Sigmoid colon (tissue), 7 donors: ENCODE data around the gene PLA1A. TPM values are rescaled to one million over a fixed set of nuclear protein-coding genes. Genes with fewer than 3 reads are reported as not detected.
"Not testable (repeated sequence)": the region's sequence is repeated elsewhere in the genome, so short reads cannot be mapped to it uniquely, and the experiment has no call there.

Source experiments
- DNase-seq: peaks from one replicate; pipeline ENCODE4 v3.0.0-alpha.2; 2019
- H3K27ac ChIP-seq, 4 donors: fragments of 200-600 bp; sonication (generic); one replicate each; pipeline ENCODE4 v1.5.1; 2016 to 2019; ENCODE audit warnings: mild to moderate bottlenecking in 1 of 4
- H3K27me3 ChIP-seq, 3 donors: fragments of 200-600 bp; sonication (generic); one replicate each; pipeline ENCODE4 v1.5.1; 2019; ENCODE audit warnings: mild to moderate bottlenecking in 1 of 3
- H3K36me3 ChIP-seq, 4 donors: fragments of 200-600 bp; sonication (generic); one replicate each; pipeline ENCODE4 v1.5.1; 2016 to 2019
- H3K4me1 ChIP-seq, 4 donors: fragments of 200-600 bp; sonication (generic); one replicate each; pipeline ENCODE4 v1.5.1; 2017 to 2019
- H3K4me3 ChIP-seq, 4 donors: fragments of 200-600 bp; sonication (generic); one replicate each; pipeline ENCODE4 v1.5.1; 2017 to 2019; ENCODE audit warnings: mild to moderate bottlenecking in 2 of 4, moderate library complexity in 1 of 4
- H3K9me3 ChIP-seq, 4 donors: fragments of 200-600 bp in 3 of 4; sonication (generic) in 3 of 4; one replicate each; pipeline versions ENCODE4 v1.5.1 to v1.6.1; 2013 to 2019
- EP300 ChIP-seq, 4 donors: sonication (generic); formaldehyde crosslinking; IDR thresholded peaks; one replicate each; pipeline ENCODE4 v1.6.1; 2017; ENCODE audit warnings: antibody characterized with exemption in 4 of 4
- POLR2A ChIP-seq, 2 donors: fragments of 450-650 bp; IDR thresholded peaks; one replicate each; pipeline ENCODE4 v1.6.1; 2016; ENCODE audit warnings: antibody characterized with exemption in 2 of 2, mild to moderate bottlenecking in 2 of 2, moderate library complexity in 2 of 2
- POLR2AphosphoS5 ChIP-seq, 4 donors: sonication (generic); formaldehyde crosslinking; IDR thresholded peaks; one replicate each; pipeline ENCODE4 v1.6.1; 2017; ENCODE audit warnings: antibody characterized with exemption in 4 of 4
- WGBS, 2 donors: extraction: QIAGEN DNeasy Blood & Tissue Kit; methylation state at CpG; one replicate each; pipeline ENCODE4 v1.1.7; 2013; 5-methylcytosine and 5-hydroxymethylcytosine counted together
- intact Hi-C: fragments of 100-400 bp; cut with DNase I; formaldehyde crosslinking; loops from one replicate; pipeline ENCODE4 v1.15.1; 2023
- polyA plus RNA-seq, 3 donors: library from polyadenylated mRNA; stranded (reverse); fragments of 200-250 nt; gene quantifications; one replicate each; pipeline ENCODE4 v1.2.3, GENCODE V29; 2013
- total RNA-seq, 4 donors: library from RNA; depleted of rRNA; stranded (reverse); fragments of >200 nt; gene quantifications; one replicate each; pipeline ENCODE4 v1.1.0, GENCODE V29; 2016
- TF ChIP-seq, protein P1 (sequence below), 4 experiments: fragments of 450-650 bp in 3 of 4; fragments of 200-600 bp in 1 of 4; IDR thresholded peaks; one replicate each; pipeline ENCODE4 v1.5.1; 2016 to 2019; ENCODE audit warnings: antibody characterized with exemption in 4 of 4, mild to moderate bottlenecking in 3 of 4, moderate library complexity in 2 of 4
- donor health status: healthy with polysubstance abuse.
- donor health status: Bipolar disorder and iron deficiency.
- donor health status: healthy.

Gene PLA1A
- total and polyA plus RNA-seq, 7 donors = 0.69 to 4.6 (median 2.1) TPM; not detected in 1

DNA sequence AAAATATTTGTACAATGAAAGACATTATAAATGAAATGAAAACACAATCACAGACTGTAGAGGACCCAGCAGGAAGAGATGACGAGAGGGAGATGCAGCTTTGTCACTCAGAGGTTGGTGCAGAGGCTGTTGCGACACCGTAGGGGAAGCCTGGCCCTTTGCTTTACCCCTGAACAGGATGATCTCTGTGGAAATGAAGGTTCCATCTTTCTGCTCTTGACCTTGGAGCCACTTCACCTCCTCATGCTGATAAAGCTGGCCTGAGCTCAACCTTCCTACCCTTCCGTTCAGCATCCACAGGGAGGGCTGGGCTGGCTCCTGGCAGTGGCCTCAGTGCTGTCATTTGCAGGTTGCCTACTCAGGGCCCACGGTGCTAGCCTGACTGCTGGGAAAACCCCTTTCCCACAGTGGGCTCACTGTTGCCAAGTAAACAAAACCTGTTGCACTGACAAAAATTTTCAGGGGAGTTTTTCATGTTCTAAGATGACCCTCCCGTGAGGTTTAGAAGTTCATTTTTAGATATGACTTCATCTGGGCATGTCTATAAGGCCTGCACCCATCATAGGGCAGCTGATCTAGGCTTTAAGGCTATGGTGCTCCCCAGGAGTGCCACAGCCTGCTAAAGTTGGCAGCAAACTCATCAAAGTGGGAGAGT, 35.3 kb upstream of the PLA1A start:
- Histone ChIP-seq H3K27ac (no peak overlapping the region), H3K9me3 (no peaks in the 10 kb centered on the region), H3K4me1 (no peaks in the 10 kb centered on the region), H3K4me3 (no peak overlapping the region), H3K36me3 (no peaks in the 10 kb centered on the region), H3K27me3 (no peaks in the 10 kb centered on the region)
- WGBS, 2 donors = 57 to 67% methylated on average over 6 of the region's 6 CpGs
- intact Hi-C loops = no loop called here
- no peak for DNase-seq
- TF ChIP-seq POLR2A (IDR thresholded peaks at IDR 0.05) = no peak
- no peak for TF ChIP-seq EP300 (IDR thresholded peaks at IDR 0.05)
- TF ChIP-seq POLR2AphosphoS5 (IDR thresholded peaks at IDR 0.05) = no peak
- TF ChIP-seq, protein P1, sequence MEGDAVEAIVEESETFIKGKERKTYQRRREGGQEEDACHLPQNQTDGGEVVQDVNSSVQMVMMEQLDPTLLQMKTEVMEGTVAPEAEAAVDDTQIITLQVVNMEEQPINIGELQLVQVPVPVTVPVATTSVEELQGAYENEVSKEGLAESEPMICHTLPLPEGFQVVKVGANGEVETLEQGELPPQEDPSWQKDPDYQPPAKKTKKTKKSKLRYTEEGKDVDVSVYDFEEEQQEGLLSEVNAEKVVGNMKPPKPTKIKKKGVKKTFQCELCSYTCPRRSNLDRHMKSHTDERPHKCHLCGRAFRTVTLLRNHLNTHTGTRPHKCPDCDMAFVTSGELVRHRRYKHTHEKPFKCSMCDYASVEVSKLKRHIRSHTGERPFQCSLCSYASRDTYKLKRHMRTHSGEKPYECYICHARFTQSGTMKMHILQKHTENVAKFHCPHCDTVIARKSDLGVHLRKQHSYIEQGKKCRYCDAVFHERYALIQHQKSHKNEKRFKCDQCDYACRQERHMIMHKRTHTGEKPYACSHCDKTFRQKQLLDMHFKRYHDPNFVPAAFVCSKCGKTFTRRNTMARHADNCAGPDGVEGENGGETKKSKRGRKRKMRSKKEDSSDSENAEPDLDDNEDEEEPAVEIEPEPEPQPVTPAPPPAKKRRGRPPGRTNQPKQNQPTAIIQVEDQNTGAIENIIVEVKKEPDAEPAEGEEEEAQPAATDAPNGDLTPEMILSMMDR (IDR thresholded peaks at IDR 0.05) = no peak

DNA sequence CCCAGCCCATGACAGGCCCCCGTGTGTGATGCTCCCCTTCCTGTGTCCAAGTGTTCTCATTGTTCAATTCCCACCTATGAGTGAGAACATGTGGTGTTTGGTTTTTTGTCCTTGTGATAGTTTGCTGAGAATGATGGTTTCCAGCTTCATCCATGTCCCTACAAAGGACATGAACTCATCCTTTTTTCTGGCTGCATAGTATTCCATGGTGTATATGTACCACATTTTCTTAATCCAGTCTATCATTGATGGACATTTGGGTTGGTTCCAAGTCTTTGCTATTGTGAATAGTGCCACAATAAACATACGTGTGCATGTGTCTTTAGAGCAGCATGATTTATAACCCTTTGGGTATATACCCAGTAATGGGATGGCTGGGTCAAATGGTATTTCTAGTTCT, 34.4 kb upstream of the PLA1A start:
- intact Hi-C loops, DNase-seq, H3K36me3 ChIP-seq, H3K9me3 ChIP-seq, H3K4me3 ChIP-seq, H3K27ac ChIP-seq, H3K27me3 ChIP-seq, H3K4me1 ChIP-seq: not testable (repeated sequence)
- 85 to 89% methylated on average over 2 of the region's 2 CpGs for WGBS, 2 donors

DNA sequence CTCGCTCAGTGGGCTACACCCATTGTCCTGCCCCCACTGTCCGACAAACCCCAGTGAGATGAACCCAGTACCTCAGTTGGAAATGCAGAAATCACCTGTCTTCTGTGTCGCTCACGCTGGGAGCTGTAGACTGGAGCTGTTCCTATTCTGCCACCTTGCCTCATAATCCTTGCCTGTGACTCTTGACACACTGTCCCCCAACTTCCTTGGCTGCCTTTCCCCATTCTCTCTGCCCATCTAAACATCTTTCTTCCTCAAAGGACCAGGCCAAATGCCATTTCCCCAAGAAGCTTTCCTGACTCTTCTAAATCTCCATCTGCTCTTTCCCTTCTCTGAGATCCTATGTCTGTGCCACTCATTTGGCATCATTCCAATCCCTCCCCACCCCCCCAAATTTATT, 28.5 kb upstream of the PLA1A start:
- TF ChIP-seq EP300 (IDR thresholded peaks at IDR 0.05) (no peak), POLR2A (IDR thresholded peaks at IDR 0.05) (no peak), POLR2AphosphoS5 (IDR thresholded peaks at IDR 0.05) (no peak)
- TF ChIP-seq, protein P1 (IDR thresholded peaks at IDR 0.05) = no peak
- intact Hi-C loops = no loop called here
- 78 to 87% methylated on average over 4 of the region's 4 CpGs for WGBS, 2 donors
- Histone ChIP-seq H3K4me1 (no peaks in the 10 kb centered on the region), H3K4me3 (no peak overlapping the region), H3K9me3 (no peaks in the 10 kb centered on the region), H3K27ac (no peak overlapping the region), H3K36me3 (no peaks in the 10 kb centered on the region), H3K27me3 (no peaks in the 10 kb centered on the region)
- no peak for DNase-seq

DNA sequence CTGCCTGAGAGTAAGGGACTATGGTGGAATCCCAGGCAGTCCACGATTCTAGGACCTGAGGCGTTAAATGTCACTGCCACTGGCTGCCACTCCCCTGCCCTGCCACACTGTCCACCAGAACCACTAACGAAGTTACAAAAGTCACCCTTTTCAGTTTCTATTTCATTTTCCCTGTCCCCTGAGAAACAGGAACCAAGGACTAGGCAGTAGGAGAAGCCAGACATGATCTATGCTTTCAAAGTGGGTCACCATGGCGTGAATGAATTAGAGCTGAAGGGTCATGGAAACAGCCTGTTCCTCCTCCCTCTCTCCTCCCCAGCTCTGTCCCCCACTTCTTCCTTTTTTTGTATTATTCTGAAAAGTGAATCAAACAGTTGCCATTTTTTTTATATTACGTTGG, 27.5 kb upstream of the PLA1A start:
- TF ChIP-seq POLR2AphosphoS5 (IDR thresholded peaks at IDR 0.05) (no peak), POLR2A (IDR thresholded peaks at IDR 0.05) (no peak)
- intact Hi-C loops = no loop called here
- no peak for DNase-seq
- no peaks in the 10 kb centered on the region for H3K36me3 ChIP-seq
- H3K27me3 ChIP-seq = no peaks in the 10 kb centered on the region
- H3K9me3 ChIP-seq = no peaks in the 10 kb centered on the region
- H3K4me1 ChIP-seq = no peaks in the 10 kb centered on the region
- 72 to 74% methylated on average over 5 of the region's 5 CpGs for WGBS, 2 donors
- no peak overlapping the region for H3K4me3 ChIP-seq
- H3K27ac ChIP-seq = peak overlapping the region in 1 of 4 donors; percentile 20

DNA sequence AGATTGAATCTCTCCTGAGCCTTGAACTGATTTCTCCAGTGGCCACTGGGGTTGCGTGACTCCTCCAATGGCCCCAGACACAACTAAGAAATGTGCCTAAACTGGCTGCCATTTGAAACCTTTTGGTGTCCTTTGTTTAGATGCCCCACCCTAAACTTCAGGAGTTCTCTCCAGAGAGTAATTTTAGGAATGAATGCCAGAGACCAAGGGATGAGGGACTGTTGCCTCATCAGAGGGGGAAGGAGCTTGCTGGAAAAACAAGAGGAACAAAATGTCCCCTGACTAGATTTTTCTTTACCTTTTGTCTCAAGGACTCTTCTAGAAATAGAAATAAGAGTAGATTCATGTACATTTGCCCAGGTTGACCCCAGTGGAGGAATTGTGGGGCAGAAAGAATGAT, 26.5 kb upstream of the PLA1A start:
- TF ChIP-seq, protein P1 (IDR thresholded peaks at IDR 0.05) = no peak
- TF ChIP-seq POLR2AphosphoS5 (IDR thresholded peaks at IDR 0.05) (no peak), POLR2A (IDR thresholded peaks at IDR 0.05) (no peak), EP300 (IDR thresholded peaks at IDR 0.05) (no peak)
- no peak overlapping the region for H3K4me3 ChIP-seq
- WGBS, 2 donors = 98 to 100% methylated on average over 1 of the region's 1 CpG
- peak overlapping the region in 1 of 4 donors; percentile 4 for H3K27ac ChIP-seq
- H3K4me1 ChIP-seq = no peaks in the 10 kb centered on the region
- no peaks in the 10 kb centered on the region for H3K9me3 ChIP-seq
- intact Hi-C loops = no loop called here
- H3K36me3 ChIP-seq = no peaks in the 10 kb centered on the region
- H3K27me3 ChIP-seq = no peaks in the 10 kb centered on the region
- DNase-seq = no peak

DNA sequence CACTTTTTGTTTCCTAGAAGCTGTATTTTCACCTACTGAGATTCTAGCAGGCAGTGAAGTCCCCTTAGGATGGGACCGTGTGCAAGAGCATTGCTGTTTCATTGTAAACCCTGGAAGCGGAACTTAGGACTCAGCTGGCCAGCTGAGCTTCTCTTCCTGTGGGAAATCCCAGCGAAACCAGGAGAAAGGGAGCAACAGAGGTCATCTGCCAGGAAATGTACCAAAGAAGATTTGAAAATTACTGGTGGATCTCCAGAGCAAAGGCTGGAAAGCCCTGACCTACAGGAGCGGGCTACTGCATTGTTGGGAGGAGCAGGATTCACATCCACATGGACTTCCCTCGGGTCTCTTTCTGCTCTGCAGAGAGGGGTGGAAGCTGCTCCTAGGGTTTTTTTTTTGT, 26.0 kb upstream of the PLA1A start:
- H3K4me3 ChIP-seq = no peak overlapping the region
- no peaks in the 10 kb centered on the region for H3K36me3 ChIP-seq
- H3K27me3 ChIP-seq = no peaks in the 10 kb centered on the region
- peak overlapping the region in 1 of 4 donors; percentile 4 for H3K27ac ChIP-seq
- intact Hi-C loops = no loop called here
- TF ChIP-seq POLR2A (IDR thresholded peaks at IDR 0.05) (no peak), EP300 (IDR thresholded peaks at IDR 0.05) (no peak), POLR2AphosphoS5 (IDR thresholded peaks at IDR 0.05) (no peak)
- TF ChIP-seq, protein P1 (IDR thresholded peaks at IDR 0.05) = no peak
- no peaks in the 10 kb centered on the region for H3K4me1 ChIP-seq
- no peak for DNase-seq
- H3K9me3 ChIP-seq = no peaks in the 10 kb centered on the region
- 83 to 85% methylated on average over 5 of the region's 5 CpGs for WGBS, 2 donors
